Measurements from ENCODE around the gene UBE2H.
"Not testable (repeated sequence)": the region's sequence is repeated elsewhere in the genome, so short reads cannot be mapped to it uniquely, and the experiment has no call there.

UBE2H gene

GRCh38 chr7:129824291-129825208, 128.2 kb downstream of the UBE2H start:
- no peak for TF ChIP-seq ZFX (IDR thresholded peaks at IDR 0.05)
- TF ChIP-seq CTCF (conservative IDR thresholded peaks at IDR 0.05): no peak; the same call in 1 of the 2 replicates
- H3K27ac ChIP-seq: peak overlapping the region; percentile 58

- H3K27ac ChIP-seq: not testable (repeated sequence)
Measured at GRCh38 chr7:129823143-129823542, 129.6 kb downstream of the UBE2H start.

- no peak for TF ChIP-seq CTCF (conservative IDR thresholded peaks at IDR 0.05)
- TF ChIP-seq ZFX (IDR thresholded peaks at IDR 0.05): no peak
- H3K27ac ChIP-seq: no peak overlapping the region
Measured at GRCh38 chr7:129821476-129821875, 131.3 kb downstream of the UBE2H start.

- H3K27ac ChIP-seq: no peak overlapping the region
- TF ChIP-seq CTCF (conservative IDR thresholded peaks at IDR 0.05) (no peak), ZFX (IDR thresholded peaks at IDR 0.05) (no peak)
Measured at GRCh38 chr7:129816742-129817141, 136.0 kb downstream of the UBE2H start.

- no peak for TF ChIP-seq CTCF (conservative IDR thresholded peaks at IDR 0.05)
- no peak for TF ChIP-seq ZFX (IDR thresholded peaks at IDR 0.05)
- H3K27ac ChIP-seq: no peak overlapping the region
Measured at GRCh38 chr7:129807863-129808262, 144.9 kb downstream of the UBE2H start.

- no peak overlapping the region for H3K27ac ChIP-seq
- TF ChIP-seq ZFX (IDR thresholded peaks at IDR 0.05) (no peak), CTCF (conservative IDR thresholded peaks at IDR 0.05) (no peak)
Measured at GRCh38 chr7:129804890-129805719, 147.7 kb downstream of the UBE2H start.

GRCh38 chr7:129804111-129804889, 148.5 kb downstream of the UBE2H start:
- no peak for TF ChIP-seq CTCF (conservative IDR thresholded peaks at IDR 0.05)
- H3K27ac ChIP-seq: no peak overlapping the region

Data from C4-2B (cell line).